Measurements from ENCODE around the gene PANK1.

DNA sequence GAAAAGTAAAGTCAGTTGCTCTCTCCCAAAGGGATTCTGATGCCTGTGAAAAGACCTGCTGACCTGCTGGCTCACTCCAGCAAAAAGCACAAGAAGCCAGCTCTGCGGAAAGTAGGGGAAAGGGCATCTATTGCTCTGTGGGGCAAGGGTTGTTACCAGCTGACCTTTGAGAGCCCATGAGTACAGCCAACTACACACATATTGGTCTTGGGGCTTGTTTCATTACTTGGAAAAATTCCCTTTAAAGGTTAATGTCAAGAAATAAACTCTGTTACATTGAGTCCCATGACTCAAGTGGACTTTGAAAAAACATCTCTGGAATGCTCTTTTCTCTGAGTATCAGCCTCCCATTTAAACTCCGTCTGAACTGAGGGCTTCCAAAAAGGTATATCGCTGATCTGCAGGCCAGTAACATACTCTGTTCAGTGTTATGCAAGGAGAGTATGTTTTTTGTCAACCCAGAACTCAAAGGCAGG is 53.2 kb downstream of the PANK1 start:
- TF ChIP-seq, protein P1, sequence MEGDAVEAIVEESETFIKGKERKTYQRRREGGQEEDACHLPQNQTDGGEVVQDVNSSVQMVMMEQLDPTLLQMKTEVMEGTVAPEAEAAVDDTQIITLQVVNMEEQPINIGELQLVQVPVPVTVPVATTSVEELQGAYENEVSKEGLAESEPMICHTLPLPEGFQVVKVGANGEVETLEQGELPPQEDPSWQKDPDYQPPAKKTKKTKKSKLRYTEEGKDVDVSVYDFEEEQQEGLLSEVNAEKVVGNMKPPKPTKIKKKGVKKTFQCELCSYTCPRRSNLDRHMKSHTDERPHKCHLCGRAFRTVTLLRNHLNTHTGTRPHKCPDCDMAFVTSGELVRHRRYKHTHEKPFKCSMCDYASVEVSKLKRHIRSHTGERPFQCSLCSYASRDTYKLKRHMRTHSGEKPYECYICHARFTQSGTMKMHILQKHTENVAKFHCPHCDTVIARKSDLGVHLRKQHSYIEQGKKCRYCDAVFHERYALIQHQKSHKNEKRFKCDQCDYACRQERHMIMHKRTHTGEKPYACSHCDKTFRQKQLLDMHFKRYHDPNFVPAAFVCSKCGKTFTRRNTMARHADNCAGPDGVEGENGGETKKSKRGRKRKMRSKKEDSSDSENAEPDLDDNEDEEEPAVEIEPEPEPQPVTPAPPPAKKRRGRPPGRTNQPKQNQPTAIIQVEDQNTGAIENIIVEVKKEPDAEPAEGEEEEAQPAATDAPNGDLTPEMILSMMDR (IDR thresholded peaks at IDR 0.05): no peak
- TF ChIP-seq EP300 (IDR thresholded peaks at IDR 0.05) (peak; percentile 38 to 67), POLR2A (IDR thresholded peaks at IDR 0.05) (no peak)

All from tibial nerve (tissue), 4 donors.